ENCODE data around the gene CLSTN2. TPM values are rescaled to one million over a fixed set of nuclear protein-coding genes. Genes with fewer than 3 reads are reported as not detected.

The CLSTN2 gene
- total and polyA plus RNA-seq, 2 of the 8 experiments (the other 6 are each of a cell fraction or from before 2014, with no cell fraction given): 0.39 to 0.52 TPM

DNA sequence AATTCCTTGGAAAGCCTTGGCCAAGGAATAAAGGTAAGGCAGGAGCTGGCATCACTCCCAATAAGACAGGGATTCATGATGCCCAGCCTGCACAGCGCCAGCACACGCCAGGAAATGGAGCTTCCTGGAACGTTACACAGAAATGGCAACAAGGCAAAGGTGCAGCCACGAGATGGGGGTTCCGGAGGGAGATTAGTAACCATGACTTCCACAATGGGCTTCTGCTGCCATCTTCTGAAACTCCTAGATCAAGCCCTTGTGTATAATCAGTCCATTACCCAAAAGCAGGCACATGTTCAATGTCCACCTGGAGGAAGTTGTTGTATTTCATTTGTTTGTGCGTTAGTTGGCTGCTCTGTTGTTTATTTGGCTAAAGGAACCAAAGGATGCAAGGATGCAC, 611.7 kb downstream of the CLSTN2 start:
- Histone ChIP-seq H3K23ac (ENCODE audit: insufficient read length) (no peak overlapping the region), H3K79me1 (ENCODE audit: low read depth, low read length) (no peaks in the 10 kb centered on the region), H4K8ac (ENCODE audit: extremely low read depth, insufficient read depth, low read length) (no peak overlapping the region), H3K9me3 (ENCODE audit: insufficient read depth in 2 of 2, low read depth in 1 of 2, low read length in 1 of 2) (no peaks in the 10 kb centered on the region), H2BK12ac (ENCODE audit: low read depth, low read length) (no peak overlapping the region), H3K4ac (replicated peaks; ENCODE audit: insufficient read length, low read depth, low read length) (no peak overlapping the region), H2BK120ac (replicated peaks; ENCODE audit: low read depth, low read length) (no peak overlapping the region), H3K79me2 (ENCODE audit: control insufficient read depth in 1 of 2, insufficient read depth in 2 of 2, low read length in 2 of 2) (no peaks in the 10 kb centered on the region), H4K20me1 (replicated peaks in 1 of 2; ENCODE audit: control insufficient read depth in 1 of 2, insufficient read depth in 2 of 2, low read length in 2 of 2) (no peaks in the 10 kb centered on the region), H3K4me2 (ENCODE audit: insufficient read depth in 1 of 2, low read depth in 2 of 2, low read length in 2 of 2) (no peak overlapping the region), H3K18ac (ENCODE audit: extremely low read depth, low read length) (no peak overlapping the region), H2AK5ac (ENCODE audit: low read depth, low read length) (no peak overlapping the region), H3K9ac (replicated peaks in 1 of 4; ENCODE audit: extremely low read depth in 1 of 4, low read depth in 3 of 4, low read length in 3 of 4) (no peak overlapping the region), H3K23me2 (ENCODE audit: low read depth, low read length) (no peaks in the 10 kb centered on the region), H3K27ac (ENCODE audit: low read depth, low read length) (no peak overlapping the region), H4K5ac (ENCODE audit: insufficient read length, low read depth, low read length) (no peak overlapping the region), H2BK5ac (ENCODE audit: low read depth, low read length) (no peak overlapping the region), H2AFZ (ENCODE audit: low read length) (no peak overlapping the region), H3K14ac (ENCODE audit: insufficient read length) (no peak overlapping the region), H3K4me1 (replicated peaks in 1 of 4; ENCODE audit: control insufficient read depth in 3 of 4, insufficient read depth in 4 of 4, low read length in 3 of 4) (no peaks in the 10 kb centered on the region), H4K91ac (replicated peaks; ENCODE audit: insufficient read length, low read length) (no peak overlapping the region), H3K27me3 (replicated peaks in 1 of 4; ENCODE audit: control insufficient read depth in 3 of 4, extremely low read depth in 1 of 4, insufficient read depth in 3 of 4, low read length in 3 of 4) (no peaks in the 10 kb centered on the region; a peak in 1 of 7 replicates), H3K56ac (replicated peaks; ENCODE audit: insufficient read length, low read depth, low read length) (no peak overlapping the region), H3K4me3 (ENCODE audit: extremely low read depth in 1 of 4, insufficient read depth in 2 of 4, low read depth in 3 of 4, low read length in 4 of 4) (no peak overlapping the region), H3K36me3 (ENCODE audit: control insufficient read depth in 2 of 4, insufficient read depth in 4 of 4, low read length in 3 of 4) (no peaks in the 10 kb centered on the region), H2BK20ac (ENCODE audit: low read length) (no peak overlapping the region), H2BK15ac (ENCODE audit: low read length) (no peak overlapping the region)
- TF ChIP-seq RAD21 (IDR thresholded peaks at IDR 0.05 in 1 of 2, conservative IDR thresholded peaks at IDR 0.05 in 1 of 2; ENCODE audit: low read depth in 2 of 2, low read length in 2 of 2) (peak; percentile 44 to 60), SIN3A (conservative IDR thresholded peaks at IDR 0.05 in 1 of 2, IDR thresholded peaks at IDR 0.05 in 1 of 2; ENCODE audit: low read depth in 1 of 2, low read length in 2 of 2) (no peak), EP300 (IDR thresholded peaks at IDR 0.05; ENCODE audit: borderline replicate concordance in 1 of 2, low read depth in 2 of 2, low read length in 2 of 2) (no peak), RFX5 (IDR thresholded peaks at IDR 0.05; ENCODE audit: borderline replicate concordance, low read depth, low read length) (no peak), CEBPB (IDR thresholded peaks at IDR 0.05; ENCODE audit: low read depth, low read length) (no peak), ZNF274 (IDR thresholded peaks at IDR 0.05; ENCODE audit: borderline replicate concordance, extremely low read depth, low read length) (no peak), KDM4A (IDR thresholded peaks at IDR 0.05; ENCODE audit: low read depth, low read length, severe bottlenecking) (no peak)
- TF ChIP-seq, protein P1, sequence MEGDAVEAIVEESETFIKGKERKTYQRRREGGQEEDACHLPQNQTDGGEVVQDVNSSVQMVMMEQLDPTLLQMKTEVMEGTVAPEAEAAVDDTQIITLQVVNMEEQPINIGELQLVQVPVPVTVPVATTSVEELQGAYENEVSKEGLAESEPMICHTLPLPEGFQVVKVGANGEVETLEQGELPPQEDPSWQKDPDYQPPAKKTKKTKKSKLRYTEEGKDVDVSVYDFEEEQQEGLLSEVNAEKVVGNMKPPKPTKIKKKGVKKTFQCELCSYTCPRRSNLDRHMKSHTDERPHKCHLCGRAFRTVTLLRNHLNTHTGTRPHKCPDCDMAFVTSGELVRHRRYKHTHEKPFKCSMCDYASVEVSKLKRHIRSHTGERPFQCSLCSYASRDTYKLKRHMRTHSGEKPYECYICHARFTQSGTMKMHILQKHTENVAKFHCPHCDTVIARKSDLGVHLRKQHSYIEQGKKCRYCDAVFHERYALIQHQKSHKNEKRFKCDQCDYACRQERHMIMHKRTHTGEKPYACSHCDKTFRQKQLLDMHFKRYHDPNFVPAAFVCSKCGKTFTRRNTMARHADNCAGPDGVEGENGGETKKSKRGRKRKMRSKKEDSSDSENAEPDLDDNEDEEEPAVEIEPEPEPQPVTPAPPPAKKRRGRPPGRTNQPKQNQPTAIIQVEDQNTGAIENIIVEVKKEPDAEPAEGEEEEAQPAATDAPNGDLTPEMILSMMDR (IDR thresholded peaks at IDR 0.05; ENCODE audit: control extremely low read depth in 1 of 3, insufficient read depth in 1 of 3, low read depth in 1 of 3, low read length in 3 of 3): peak in 1 of 3 experiments; percentile 15; a peak in 1 of 4 replicates
- CTCF ChIA-PET (ENCODE audit: partially characterized antibody): interaction anchor here (0.6 to 1.5 kb wide), 4 partner anchors 80 to 454 kb away, joined by 3 to 4 read pairs (median 3); no protein-coding TSS in a partner anchor
- DNase-seq (ENCODE audit: low read depth in 1 of 2, low spot score in 2 of 2): no peak
- POLR2A ChIA-PET (ENCODE audit: partially characterized antibody): no interaction called here
- WGBS, 2 experiments (ENCODE audit: extremely low coverage in 1 of 2, insufficient coverage in 1 of 2, insufficient read length in 1 of 2, insufficient replicate concordance in 2 of 2, low coverage in 1 of 2, low lambda C conversion rate in 2 of 2, missing lambda C conversion rate in 1 of 2): 86% methylated on average over 6 of the region's 6 CpGs; no CpG with 5 or more reads in 1 of the 2 experiments
- FAIRE-seq: no peak

Measured in H1 (cell line).